GM21723 (cell line): ENCODE results near the gene ALKBH2.
"Not testable (repeated sequence)": the region's sequence is repeated elsewhere in the genome, so short reads cannot be mapped to it uniquely, and the experiment has no call there.

Source experiments
- ATAC-seq: cut with Tn5 transposase; IDR thresholded peaks from one replicate; pipeline ENCODE4 v1.9.1; 2021; ENCODE audit warnings: mild to moderate bottlenecking, moderate library complexity; ENCODE audit not compliant: unreplicated experiment

ALKBH2 gene

GRCh38 chr12:109069307-109070271, 23.7 kb downstream of the ALKBH2 start:
- no peak for ATAC-seq

DNA sequence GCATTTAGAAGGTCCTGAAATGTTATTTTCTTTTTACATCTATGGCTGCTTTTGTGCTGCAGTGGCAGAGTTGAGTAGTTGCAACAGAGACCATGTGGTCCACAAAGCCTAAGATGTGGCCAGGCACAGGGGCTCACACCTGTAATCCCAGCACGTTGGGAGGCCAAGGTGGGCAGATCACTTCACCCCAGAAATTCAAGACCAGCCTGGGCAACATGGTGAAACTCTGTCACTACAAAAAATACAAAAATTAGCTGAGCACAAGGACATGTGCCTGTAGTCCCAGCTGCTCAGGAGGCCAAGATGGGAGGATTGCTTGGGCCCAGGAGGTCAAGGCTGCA, 27.4 kb downstream of the ALKBH2 start:
- ATAC-seq = no peak

DNA sequence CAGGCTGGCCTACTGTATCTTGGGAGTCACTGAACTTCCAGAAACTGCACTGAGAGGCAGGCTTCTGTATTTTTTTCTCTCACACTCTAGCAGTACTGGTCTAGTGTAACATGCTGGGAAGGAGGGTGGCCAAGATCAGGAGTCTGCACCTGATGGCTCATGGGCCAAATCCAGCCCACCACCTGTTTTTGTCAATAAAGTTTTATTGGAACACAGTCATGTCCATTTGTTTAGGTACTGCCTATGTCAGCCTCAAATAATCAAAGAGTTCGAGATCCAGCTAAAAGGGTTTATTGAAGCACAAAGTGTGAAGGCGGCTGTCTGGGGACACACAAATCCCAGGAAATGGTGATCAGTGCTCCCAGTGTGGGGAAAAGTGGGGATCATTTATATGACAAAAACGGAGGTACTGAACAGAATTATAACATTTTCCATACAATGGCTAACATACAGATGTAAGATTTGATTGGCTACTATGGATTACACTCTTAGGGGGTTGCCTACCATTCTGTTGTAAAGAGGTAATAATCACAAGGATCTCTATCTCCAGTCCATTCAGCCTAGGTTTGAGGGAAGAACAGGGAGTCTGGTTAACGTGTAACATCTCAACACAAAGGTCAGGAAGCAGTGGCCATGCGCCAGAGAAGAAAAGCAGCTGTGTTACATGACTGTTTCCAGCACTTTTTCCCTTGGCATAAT, 28.0 kb downstream of the ALKBH2 start:
- ATAC-seq = no peak

- ATAC-seq = no peak
Observed at GRCh38 chr12:109064143-109064542, 29.1 kb downstream of the ALKBH2 start.

DNA sequence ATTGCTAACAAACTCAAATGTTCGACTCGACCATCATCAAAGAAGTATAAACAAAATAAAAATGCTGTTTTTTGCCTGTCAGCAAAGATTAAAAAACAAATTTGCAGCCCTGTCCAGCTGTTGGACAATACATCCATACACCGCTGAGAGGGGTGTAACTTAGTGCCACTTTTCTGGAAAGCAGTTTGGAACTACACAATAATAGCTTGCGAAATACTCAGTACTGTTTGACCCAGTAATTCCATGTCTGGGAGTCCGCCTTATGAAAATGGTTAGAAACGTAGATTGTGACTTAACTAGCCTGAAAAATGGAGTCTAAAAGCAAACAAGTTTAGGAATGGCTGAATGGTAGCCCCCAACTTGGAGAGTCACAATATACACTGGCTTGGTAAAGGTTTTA, 34.5 kb downstream of the ALKBH2 start:
- ATAC-seq = no peak

GRCh38 chr12:109057376-109057775, 35.9 kb downstream of the ALKBH2 start:
- no peak for ATAC-seq

- ATAC-seq = no peak
Observed at GRCh38 chr12:109056891-109057290, 36.4 kb downstream of the ALKBH2 start.

- ATAC-seq = no peak
Observed at GRCh38 chr12:109054520-109054919, 38.8 kb downstream of the ALKBH2 start.

GRCh38 chr12:109054124-109054513, 39.2 kb downstream of the ALKBH2 start:
- ATAC-seq = peak; percentile 1

DNA sequence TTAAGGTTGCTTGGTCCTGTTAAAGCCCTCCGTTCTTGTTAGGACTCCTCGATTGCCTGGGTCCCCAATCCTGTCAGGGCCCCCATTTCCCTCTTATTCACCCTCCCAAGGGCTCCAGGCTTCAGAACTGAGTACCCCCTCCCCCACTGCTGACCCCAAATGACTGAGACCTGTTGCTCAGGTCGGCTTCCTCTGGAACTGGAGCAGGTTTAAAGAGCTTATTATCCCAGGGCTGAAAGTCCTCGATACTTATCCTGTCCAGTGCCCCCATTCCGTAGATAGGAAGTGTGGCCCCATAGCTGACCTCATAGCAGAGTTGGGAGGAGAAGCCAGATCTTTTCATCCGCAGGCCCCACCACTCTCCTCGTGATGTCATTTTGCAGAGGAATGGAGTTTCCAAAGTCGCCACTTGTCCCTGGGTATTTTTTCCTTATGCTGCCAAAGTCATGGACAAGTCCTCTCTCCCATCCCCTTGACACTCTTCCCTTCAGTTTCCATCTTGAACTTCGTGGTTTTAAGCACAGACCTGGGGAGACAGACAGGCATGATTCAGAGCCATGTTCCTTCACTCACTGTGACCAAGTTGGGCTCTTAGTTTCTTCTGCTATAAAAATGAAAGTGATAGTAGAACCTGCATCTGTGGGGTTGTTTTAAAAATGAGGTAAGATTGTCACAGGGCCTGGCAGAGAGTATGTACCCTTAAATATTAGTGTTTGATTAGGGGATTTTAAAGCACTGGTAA, 39.7 kb downstream of the ALKBH2 start:
- ATAC-seq = peak; percentile 51

DNA sequence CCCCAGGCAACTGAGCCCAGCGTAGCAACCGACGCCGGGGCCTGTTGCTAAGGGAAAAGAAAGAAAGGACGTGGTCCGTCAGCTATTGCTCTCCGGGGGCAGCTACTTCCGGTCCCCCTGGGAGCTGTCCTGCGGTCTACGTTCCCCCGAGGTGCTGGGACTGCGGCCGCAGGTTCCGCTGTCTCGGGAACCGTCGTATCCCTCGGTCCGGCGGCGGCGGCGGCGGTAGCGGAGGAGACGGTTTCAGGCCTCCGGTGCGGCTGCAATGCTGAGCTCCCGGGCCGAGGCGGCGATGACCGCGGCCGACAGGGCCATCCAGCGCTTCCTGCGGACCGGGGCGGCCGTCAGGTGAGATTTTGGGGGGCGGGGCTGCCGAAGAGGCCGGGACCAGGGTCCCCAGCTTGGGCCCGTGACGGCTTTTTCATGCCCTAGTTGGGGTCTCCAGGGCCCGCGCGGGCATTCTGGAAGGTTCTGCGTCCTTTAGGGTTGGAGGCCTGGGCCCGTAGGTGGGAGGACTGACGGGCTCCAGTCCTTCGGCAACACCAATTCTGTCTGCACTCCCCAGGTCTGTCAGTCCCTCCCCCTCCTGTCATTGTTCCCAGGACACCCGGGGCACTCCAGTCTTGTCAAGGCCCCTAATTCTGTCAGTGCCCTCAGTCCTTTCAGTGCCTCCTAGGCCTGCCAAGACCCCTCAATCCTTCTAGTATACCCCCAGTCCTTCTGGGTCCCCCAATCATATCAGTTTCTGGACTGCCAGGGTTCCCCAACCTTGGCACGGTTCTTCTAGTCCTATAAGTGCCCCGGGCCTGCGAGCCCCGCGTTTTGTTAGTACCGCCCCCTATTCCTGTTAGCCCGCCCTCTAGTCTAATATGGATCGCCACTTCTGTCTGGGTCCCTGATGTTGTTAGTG, 40.6 kb downstream of the ALKBH2 start, which contains the start of gene USP30:
Gene USP30, plus strand, starts transcription at position 163 of the 910 bp plus-strand sequence. Its CDS starts 103 bp downstream, at position 266.
- peak; percentile 64 for ATAC-seq

DNA sequence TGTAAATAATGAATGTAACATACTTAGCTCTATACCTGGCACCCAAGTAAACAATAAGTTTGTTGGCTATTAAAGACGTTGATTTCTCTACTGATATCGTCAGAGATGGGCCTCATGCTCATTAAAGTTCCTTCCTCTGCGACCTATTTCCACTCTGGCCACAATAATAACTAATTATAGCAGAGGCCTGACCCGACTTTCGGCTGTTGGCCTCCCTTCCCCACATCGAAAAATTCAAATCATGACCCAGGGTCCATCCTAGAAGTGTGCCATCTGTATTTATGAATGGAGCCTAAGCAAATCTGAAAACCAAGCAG, 41.2 kb downstream of the ALKBH2 start:
- ATAC-seq = no peak

- ATAC-seq = not testable (repeated sequence)
Observed at GRCh38 chr12:109049794-109050193, 43.5 kb downstream of the ALKBH2 start.

DNA sequence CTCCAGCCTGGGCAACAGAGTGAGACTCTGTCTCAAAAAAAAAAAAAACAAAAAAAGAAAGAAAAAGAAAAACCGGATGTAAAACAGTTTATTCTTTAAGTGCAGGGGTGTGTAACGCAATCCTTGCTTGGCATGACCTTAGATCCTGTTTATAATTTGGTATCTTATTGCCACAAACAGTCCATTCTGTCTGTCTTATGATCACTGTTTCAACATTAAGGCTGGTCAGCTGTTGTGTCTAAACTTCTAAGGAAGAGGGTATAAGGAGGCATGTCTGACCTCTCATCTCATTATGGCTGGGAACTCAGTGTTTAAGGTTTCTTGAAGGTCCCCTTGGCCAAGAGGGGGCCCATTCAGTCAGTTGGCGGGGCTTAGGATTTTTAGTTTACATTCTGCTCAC, 44.6 kb downstream of the ALKBH2 start:
- not testable (repeated sequence) for ATAC-seq

- no peak for ATAC-seq
Observed at GRCh38 chr12:109047081-109047805, 46.0 kb downstream of the ALKBH2 start.

- ATAC-seq = no peak
Observed at GRCh38 chr12:109044241-109044640, 49.0 kb downstream of the ALKBH2 start.
